ENCODE measurements around the gene IFRD2.

IFRD2 gene

GRCh38 chr3:50327943-50328691, 35.9 kb upstream of the IFRD2 start, which contains the start of gene TUSC2:
Gene TUSC2, minus strand, starts transcription at chr3:50328223. Its CDS starts 124 bp downstream, at chr3:50328099.
- DNase-seq (ENCODE audit: low read depth) = peak; percentile 93
- H3K4me3 ChIP-seq (ENCODE audit: control insufficient read depth, low read depth, low read length) = peak within 1 kb of the TSS; percentile 76
- TF ChIP-seq CTCF (conservative IDR thresholded peaks at IDR 0.05; ENCODE audit: control insufficient read depth, insufficient read depth, low read depth, low read length) = no peak

DNA sequence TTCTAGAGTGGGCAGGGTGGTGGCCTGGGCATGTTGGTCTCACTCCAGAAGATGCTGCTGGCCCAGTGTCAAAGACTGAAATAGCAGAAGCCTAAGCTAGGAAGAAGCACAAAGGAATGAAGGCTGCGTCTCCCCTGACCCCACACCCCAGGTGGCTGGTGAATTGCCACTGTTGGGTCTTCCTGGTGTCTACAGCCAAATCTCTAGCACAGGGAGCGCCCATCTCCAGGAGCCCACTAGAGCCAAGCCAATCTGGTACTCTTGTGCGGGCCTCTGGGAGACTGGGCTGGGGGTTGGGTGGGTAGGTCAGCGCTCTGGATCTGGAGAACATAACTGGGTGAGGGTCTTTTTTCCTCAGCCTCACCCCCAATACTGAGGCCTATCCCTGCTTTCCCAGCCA, 34.9 kb upstream of the IFRD2 start:
- TF ChIP-seq CTCF (conservative IDR thresholded peaks at IDR 0.05; ENCODE audit: control insufficient read depth, insufficient read depth, low read depth, low read length) = no peak
- DNase-seq (ENCODE audit: low read depth) = no peak

GRCh38 chr3:50326182-50326541, 33.9 kb upstream of the IFRD2 start:
- no peak for TF ChIP-seq CTCF (conservative IDR thresholded peaks at IDR 0.05; ENCODE audit: control insufficient read depth, insufficient read depth, low read depth, low read length)
- H3K4me3 ChIP-seq (ENCODE audit: control insufficient read depth, low read depth, low read length) = no peak overlapping the region
- no peak for DNase-seq (ENCODE audit: low read depth)

More for the DNA sequence above, 34.9 kb upstream of the IFRD2 start:
- H3K4me3 ChIP-seq (ENCODE audit: control insufficient read depth, low read depth, low read length) = peak overlapping the region; percentile 76

GRCh38 chr3:50325497-50326181, 33.4 kb upstream of the IFRD2 start:
- TF ChIP-seq CTCF (conservative IDR thresholded peaks at IDR 0.05; ENCODE audit: control insufficient read depth, insufficient read depth, low read depth, low read length) = no peak
- no peak overlapping the region for H3K4me3 ChIP-seq (ENCODE audit: control insufficient read depth, low read depth, low read length)
- no peak for DNase-seq (ENCODE audit: low read depth)

DNA sequence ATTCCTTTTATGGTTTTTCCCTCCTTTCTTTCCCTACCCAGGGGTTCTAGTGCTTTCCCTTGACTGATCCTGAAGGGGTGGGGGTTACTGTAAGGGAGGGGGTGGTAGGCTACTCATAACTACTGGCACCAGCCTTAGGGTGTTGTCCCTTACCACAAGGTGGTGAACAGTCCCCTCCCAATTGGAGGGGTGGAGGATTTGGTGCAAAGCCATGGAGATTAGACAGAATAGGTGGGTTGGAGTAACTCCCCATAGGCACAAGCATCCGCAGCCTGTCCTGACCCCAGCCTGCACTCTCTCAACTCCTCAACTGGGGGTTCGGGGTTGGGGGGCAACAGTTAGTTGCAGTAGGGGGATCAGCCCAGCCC, 32.9 kb upstream of the IFRD2 start:
- H3K4me3 ChIP-seq (ENCODE audit: control insufficient read depth, low read depth, low read length) = no peak overlapping the region
- TF ChIP-seq CTCF (conservative IDR thresholded peaks at IDR 0.05; ENCODE audit: control insufficient read depth, insufficient read depth, low read depth, low read length) = no peak
- no peak for DNase-seq (ENCODE audit: low read depth)

DNA sequence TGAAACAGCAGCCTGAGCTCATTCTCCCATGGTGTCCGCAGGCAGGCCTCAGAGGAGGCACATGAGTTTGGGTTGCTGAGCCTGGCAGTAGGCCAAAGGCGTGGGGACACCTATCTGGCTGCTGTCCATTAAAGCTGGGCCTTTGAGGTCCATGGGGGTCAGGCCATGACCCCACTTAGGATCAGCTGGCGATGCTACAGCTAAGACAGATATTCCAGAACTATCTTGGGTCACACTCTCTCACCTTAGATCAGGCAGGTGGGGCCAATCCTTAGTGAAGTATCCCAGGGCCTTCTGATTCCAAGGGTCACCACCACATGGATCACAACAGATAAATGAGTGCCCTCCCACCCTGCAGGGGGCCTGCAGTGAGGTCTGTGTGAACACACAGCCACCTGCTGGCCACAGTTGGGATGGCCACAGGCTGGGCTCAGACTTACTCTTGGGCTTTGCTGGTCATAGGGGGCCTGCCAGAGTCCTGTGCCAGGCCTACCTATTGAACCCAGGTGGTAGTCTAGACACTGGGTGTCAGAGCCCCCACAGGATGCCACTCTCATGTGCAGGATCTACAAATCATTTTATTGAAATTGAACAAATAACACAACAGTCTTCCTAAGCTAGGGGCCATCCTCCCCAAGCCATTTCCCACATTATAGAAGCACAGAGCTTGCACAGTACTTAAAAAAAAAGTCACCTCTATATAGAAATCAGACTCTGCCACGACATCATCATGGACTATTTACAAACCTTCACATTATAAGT, 32.3 kb upstream of the IFRD2 start:
- TF ChIP-seq CTCF (conservative IDR thresholded peaks at IDR 0.05; ENCODE audit: control insufficient read depth, insufficient read depth, low read depth, low read length) = peak; percentile 85
- DNase-seq (ENCODE audit: low read depth) = peak; percentile 69
- no peak overlapping the region for H3K4me3 ChIP-seq (ENCODE audit: control insufficient read depth, low read depth, low read length)

Data from fibroblast of mammary gland (primary cell).